WTC11 (cell line): ENCODE measurements around the gene GNAI1. TPM values are rescaled to one million over a fixed set of nuclear protein-coding genes. Genes with fewer than 3 reads are reported as not detected.

Source experiments
- ATAC-seq: fragments of 200-7000 bp; cut with Tn5 transposase; 2 replicates; pipeline ENCODE4 v1.10.0; 2021; ENCODE audit warnings: mild to moderate bottlenecking, moderate library complexity
- CTCF ChIA-PET: fragments of 300-600 bp; sonication (Branson Sonifier 250); formaldehyde crosslinking; loops from one replicate; lab custom pipeline; 2021; ENCODE audit warnings: antibody characterized with exemption; lab: Charles Lee
- POLR2A ChIA-PET: fragments of 350-600 bp; sonication (Branson Sonifier 250); formaldehyde crosslinking; loops from one replicate; lab custom pipeline; 2021; ENCODE audit warnings: antibody characterized with exemption; lab: Charles Lee
- DNase-seq: peaks from one replicate; pipeline ENCODE4 v3.0.0; 2021; ENCODE audit warnings: low spot score
- H3K27ac Mint-ChIP-seq: 2 replicates; pipeline ENCODE4 v1.8.0; 2021; ENCODE audit warnings: mixed read lengths
- H3K27me3 Mint-ChIP-seq: 2 replicates; pipeline ENCODE4 v1.8.0; 2021; ENCODE audit warnings: low read depth, mild to moderate bottlenecking, moderate library complexity, mixed read lengths
- H3K36me3 Mint-ChIP-seq: 2 replicates; pipeline ENCODE4 v1.8.0; 2021; ENCODE audit warnings: mixed read lengths
- H3K4me1 Mint-ChIP-seq: 2 replicates; pipeline ENCODE4 v1.8.0; 2022; ENCODE audit warnings: mixed read lengths
- H3K4me3 Mint-ChIP-seq: 2 replicates; pipeline ENCODE4 v1.8.0; 2021; ENCODE audit warnings: mild to moderate bottlenecking, moderate library complexity, mixed read lengths
- H3K9me3 Mint-ChIP-seq: 2 replicates; pipeline ENCODE4 v1.8.0; 2021; ENCODE audit warnings: mixed read lengths
- GTF2I ChIP-seq: fragments of 250-450 bp; sonication (Bioruptor Pico); conservative IDR thresholded peaks from 2 replicates; pipeline ENCODE4 v1.4.0; 2021; ENCODE audit warnings: mild to moderate bottlenecking
- ZNF121 ChIP-seq: sonication (generic); formaldehyde crosslinking; IDR thresholded peaks from 2 replicates; pipeline ENCODE4 v1.8.0; 2023; ENCODE audit warnings: missing genetic modification reagents
- total RNA-seq: library from RNA; stranded (reverse); gene quantifications from 3 replicates; pipeline ENCODE4 v1.2.3, GENCODE V29; 2021
- TF ChIP-seq, protein P1 (sequence below): sonication (generic); formaldehyde crosslinking; IDR thresholded peaks from 2 replicates; pipeline ENCODE4 v1.8.0; 2023; ENCODE audit warnings: mild to moderate bottlenecking, missing genetic modification reagents
- TF ChIP-seq, protein P2 (sequence below): sonication (generic); formaldehyde crosslinking; conservative IDR thresholded peaks from 2 replicates; pipeline ENCODE4 v1.8.1; 2023; ENCODE audit warnings: mild to moderate bottlenecking, low read depth, missing genetic modification reagents, moderate library complexity
- TF ChIP-seq, protein P3 (sequence below): sonication (generic); formaldehyde crosslinking; IDR thresholded peaks from 2 replicates; pipeline ENCODE4 v1.8.1; 2023; ENCODE audit warnings: mild to moderate bottlenecking, missing genetic modification reagents, moderate library complexity
- TF ChIP-seq, protein P4 (sequence below): sonication (generic); formaldehyde crosslinking; IDR thresholded peaks from 2 replicates; pipeline ENCODE4 v1.8.1; 2023; ENCODE audit warnings: mild to moderate bottlenecking, missing genetic modification reagents, moderate library complexity

The GNAI1 gene
- total RNA-seq, 1 experiment from 2014 or later = 26.7 TPM

DNA sequence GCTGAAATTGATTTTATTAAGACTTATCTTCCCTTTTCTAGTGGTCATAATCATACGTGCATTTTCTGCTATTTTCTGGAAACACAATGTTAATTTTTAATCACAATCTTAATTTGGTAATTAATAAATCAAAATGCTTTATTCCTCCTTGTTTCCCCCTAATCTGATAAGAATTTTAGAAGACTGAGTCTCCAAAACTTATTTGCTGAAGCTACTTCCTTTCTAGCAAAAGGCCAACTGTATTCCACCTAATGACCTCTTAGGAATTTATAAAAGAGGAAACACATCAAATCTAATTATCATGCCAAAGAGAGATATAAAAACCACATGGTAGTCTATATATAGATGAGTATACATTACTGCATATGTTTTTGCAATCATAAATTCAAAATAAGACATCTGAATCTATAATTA is 140.6 kb downstream of the GNAI1 start:
- TF ChIP-seq, protein P1, sequence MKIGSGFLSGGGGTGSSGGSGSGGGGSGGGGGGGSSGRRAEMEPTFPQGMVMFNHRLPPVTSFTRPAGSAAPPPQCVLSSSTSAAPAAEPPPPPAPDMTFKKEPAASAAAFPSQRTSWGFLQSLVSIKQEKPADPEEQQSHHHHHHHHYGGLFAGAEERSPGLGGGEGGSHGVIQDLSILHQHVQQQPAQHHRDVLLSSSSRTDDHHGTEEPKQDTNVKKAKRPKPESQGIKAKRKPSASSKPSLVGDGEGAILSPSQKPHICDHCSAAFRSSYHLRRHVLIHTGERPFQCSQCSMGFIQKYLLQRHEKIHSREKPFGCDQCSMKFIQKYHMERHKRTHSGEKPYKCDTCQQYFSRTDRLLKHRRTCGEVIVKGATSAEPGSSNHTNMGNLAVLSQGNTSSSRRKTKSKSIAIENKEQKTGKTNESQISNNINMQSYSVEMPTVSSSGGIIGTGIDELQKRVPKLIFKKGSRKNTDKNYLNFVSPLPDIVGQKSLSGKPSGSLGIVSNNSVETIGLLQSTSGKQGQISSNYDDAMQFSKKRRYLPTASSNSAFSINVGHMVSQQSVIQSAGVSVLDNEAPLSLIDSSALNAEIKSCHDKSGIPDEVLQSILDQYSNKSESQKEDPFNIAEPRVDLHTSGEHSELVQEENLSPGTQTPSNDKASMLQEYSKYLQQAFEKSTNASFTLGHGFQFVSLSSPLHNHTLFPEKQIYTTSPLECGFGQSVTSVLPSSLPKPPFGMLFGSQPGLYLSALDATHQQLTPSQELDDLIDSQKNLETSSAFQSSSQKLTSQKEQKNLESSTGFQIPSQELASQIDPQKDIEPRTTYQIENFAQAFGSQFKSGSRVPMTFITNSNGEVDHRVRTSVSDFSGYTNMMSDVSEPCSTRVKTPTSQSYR (CRISPR knock-in tag) = no peak
- TF ChIP-seq GTF2I = no peak
- TF ChIP-seq, protein P2, sequence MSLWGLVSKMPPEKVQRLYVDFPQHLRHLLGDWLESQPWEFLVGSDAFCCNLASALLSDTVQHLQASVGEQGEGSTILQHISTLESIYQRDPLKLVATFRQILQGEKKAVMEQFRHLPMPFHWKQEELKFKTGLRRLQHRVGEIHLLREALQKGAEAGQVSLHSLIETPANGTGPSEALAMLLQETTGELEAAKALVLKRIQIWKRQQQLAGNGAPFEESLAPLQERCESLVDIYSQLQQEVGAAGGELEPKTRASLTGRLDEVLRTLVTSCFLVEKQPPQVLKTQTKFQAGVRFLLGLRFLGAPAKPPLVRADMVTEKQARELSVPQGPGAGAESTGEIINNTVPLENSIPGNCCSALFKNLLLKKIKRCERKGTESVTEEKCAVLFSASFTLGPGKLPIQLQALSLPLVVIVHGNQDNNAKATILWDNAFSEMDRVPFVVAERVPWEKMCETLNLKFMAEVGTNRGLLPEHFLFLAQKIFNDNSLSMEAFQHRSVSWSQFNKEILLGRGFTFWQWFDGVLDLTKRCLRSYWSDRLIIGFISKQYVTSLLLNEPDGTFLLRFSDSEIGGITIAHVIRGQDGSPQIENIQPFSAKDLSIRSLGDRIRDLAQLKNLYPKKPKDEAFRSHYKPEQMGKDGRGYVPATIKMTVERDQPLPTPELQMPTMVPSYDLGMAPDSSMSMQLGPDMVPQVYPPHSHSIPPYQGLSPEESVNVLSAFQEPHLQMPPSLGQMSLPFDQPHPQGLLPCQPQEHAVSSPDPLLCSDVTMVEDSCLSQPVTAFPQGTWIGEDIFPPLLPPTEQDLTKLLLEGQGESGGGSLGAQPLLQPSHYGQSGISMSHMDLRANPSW (CRISPR knock-in tag) = no peak
- TF ChIP-seq ZNF121 = no peak
- TF ChIP-seq, protein P3, sequence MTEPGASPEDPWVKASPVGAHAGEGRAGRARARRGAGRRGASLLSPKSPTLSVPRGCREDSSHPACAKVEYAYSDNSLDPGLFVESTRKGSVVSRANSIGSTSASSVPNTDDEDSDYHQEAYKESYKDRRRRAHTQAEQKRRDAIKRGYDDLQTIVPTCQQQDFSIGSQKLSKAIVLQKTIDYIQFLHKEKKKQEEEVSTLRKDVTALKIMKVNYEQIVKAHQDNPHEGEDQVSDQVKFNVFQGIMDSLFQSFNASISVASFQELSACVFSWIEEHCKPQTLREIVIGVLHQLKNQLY (CRISPR knock-in tag) = no peak
- TF ChIP-seq, protein P4, sequence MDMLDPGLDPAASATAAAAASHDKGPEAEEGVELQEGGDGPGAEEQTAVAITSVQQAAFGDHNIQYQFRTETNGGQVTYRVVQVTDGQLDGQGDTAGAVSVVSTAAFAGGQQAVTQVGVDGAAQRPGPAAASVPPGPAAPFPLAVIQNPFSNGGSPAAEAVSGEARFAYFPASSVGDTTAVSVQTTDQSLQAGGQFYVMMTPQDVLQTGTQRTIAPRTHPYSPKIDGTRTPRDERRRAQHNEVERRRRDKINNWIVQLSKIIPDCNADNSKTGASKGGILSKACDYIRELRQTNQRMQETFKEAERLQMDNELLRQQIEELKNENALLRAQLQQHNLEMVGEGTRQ = no peak

More for the DNA sequence above, 140.6 kb downstream of the GNAI1 start:
- Mint-ChIP-seq H3K4me1 (peaks cover 18% of the 10 kb centered on the region), H3K36me3 (no peaks in the 10 kb centered on the region), H3K27ac (no peak overlapping the region), H3K27me3 (no peaks in the 10 kb centered on the region), H3K4me3 (no peak overlapping the region), H3K9me3 (no peaks in the 10 kb centered on the region)
- DNase-seq = no peak
- ChIA-PET CTCF (no interaction called here), POLR2A (no interaction called here)
- no peak for ATAC-seq
